Measurements from ENCODE around the gene C1orf210.

DNA sequence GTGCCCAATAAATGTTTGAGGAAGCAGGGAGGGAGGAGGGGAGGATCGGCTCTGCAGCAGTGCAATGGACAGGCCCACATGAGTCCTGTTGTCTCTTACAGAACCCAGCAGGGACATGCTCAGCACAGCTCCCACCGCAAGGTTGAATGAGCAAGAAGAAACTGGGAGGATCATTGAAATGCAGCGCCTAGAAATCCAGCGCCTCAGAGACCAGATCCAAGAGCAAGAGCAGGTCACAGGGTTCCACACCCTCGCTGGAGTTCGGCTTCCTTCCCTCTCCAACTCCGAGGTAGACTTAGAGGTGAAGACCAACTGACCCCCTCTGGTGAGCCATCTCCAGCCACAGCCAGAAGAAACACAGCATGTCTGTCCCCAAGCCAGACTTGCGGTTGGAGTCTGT is 31.5 kb downstream of the C1orf210 start:
- no peak for TF ChIP-seq ZNF274 (IDR thresholded peaks at IDR 0.05; ENCODE audit: low read depth, low read length)
- no peak for TF ChIP-seq YY1 (IDR thresholded peaks at IDR 0.05; ENCODE audit: insufficient read depth, insufficient read length)

Measured in NT2/D1 (cell line).